GM13976 (cell line): Measurements from ENCODE around the gene GPR139.

Experiments
- DNase-seq: peaks from one replicate; pipeline ENCODE4 v3.0.0; 2012; ENCODE audit warnings: low spot score
- CTCF ChIP-seq: IDR thresholded peaks from 2 replicates; pipeline ENCODE4 v1.5.1; 2012; ENCODE audit warnings: borderline replicate concordance, mild to moderate bottlenecking; ENCODE audit not compliant: insufficient read depth; ENCODE audit errors: extremely low read depth, missing control alignments, control extremely low read depth
- in situ Hi-C: fragments of 300-500 bp; cut with MboI; formaldehyde crosslinking; loops from one replicate; pipeline ENCODE4 v1.12.0; 2022; ENCODE audit warnings: low sequenced_read_pairs, mixed read lengths, inconsistent platforms; ENCODE audit not compliant: unreplicated experiment

The GPR139 gene

GRCh38 chr16:20102521-20102920, 28.8 kb upstream of the GPR139 start:
- no peak for TF ChIP-seq CTCF
- in situ Hi-C loops: no loop called here
- DNase-seq: no peak

GRCh38 chr16:20102021-20102420, 28.3 kb upstream of the GPR139 start:
- no peak for TF ChIP-seq CTCF
- in situ Hi-C loops: no loop called here
- DNase-seq: no peak

GRCh38 chr16:20099375-20099774, 25.7 kb upstream of the GPR139 start:
- no peak for DNase-seq
- in situ Hi-C loops: no loop called here

GRCh38 chr16:20094157-20094556, 20.5 kb upstream of the GPR139 start:
- DNase-seq: no peak
- no peak for TF ChIP-seq CTCF
- in situ Hi-C loops: no loop called here

More at GRCh38 chr16:20099375-20099774, 25.7 kb upstream of the GPR139 start:
- no peak for TF ChIP-seq CTCF

- in situ Hi-C loops: no loop called here
- DNase-seq: no peak
- no peak for TF ChIP-seq CTCF
Measured at GRCh38 chr16:20089246-20089965, 15.7 kb upstream of the GPR139 start.

GRCh38 chr16:20084624-20085226, 11.0 kb upstream of the GPR139 start:
- in situ Hi-C loops: no loop called here
- DNase-seq: no peak

More at GRCh38 chr16:20084624-20085226, 11.0 kb upstream of the GPR139 start:
- TF ChIP-seq CTCF: no peak
